ENCODE results near the gene DMRTA2.

Gene DMRTA2

DNA sequence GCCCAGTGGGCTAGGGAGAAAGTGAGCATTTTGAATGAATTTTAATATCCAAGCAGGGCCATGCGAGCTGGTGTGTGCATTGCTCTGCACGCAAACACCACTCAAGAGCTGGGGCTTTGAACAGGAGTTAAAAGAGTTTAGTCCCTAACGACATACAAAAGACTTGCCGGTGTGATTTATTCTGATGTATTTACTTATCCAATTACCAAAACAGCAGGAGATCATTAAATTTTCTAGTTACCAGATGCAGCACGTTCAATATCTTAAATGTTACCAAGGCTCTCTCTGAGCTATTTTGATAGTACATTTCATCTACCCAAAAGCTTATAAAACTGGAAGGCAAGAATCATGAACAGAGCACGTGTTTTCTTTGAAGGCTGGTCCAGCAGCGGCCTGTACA, 30.0 kb upstream of the DMRTA2 start:
- no peak overlapping the region for H3K4me2 ChIP-seq (ENCODE audit: low read length)
- H2AFZ ChIP-seq: no peak overlapping the region
- H3K4me1 ChIP-seq: no peaks in the 10 kb centered on the region
- no peaks in the 10 kb centered on the region for H3K9me3 ChIP-seq (ENCODE audit: control insufficient read depth, low read length)
- TF ChIP-seq, protein P1, sequence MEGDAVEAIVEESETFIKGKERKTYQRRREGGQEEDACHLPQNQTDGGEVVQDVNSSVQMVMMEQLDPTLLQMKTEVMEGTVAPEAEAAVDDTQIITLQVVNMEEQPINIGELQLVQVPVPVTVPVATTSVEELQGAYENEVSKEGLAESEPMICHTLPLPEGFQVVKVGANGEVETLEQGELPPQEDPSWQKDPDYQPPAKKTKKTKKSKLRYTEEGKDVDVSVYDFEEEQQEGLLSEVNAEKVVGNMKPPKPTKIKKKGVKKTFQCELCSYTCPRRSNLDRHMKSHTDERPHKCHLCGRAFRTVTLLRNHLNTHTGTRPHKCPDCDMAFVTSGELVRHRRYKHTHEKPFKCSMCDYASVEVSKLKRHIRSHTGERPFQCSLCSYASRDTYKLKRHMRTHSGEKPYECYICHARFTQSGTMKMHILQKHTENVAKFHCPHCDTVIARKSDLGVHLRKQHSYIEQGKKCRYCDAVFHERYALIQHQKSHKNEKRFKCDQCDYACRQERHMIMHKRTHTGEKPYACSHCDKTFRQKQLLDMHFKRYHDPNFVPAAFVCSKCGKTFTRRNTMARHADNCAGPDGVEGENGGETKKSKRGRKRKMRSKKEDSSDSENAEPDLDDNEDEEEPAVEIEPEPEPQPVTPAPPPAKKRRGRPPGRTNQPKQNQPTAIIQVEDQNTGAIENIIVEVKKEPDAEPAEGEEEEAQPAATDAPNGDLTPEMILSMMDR (IDR thresholded peaks at IDR 0.05): no peak
- H3K79me2 ChIP-seq: no peaks in the 10 kb centered on the region
- H3K27ac ChIP-seq: no peak overlapping the region
- H3K9ac ChIP-seq: no peak overlapping the region
- H3K27me3 ChIP-seq (ENCODE audit: control insufficient read depth, insufficient read depth, low read length): no peaks in the 10 kb centered on the region
- no peaks in the 10 kb centered on the region for H3K36me3 ChIP-seq (ENCODE audit: control insufficient read depth, insufficient read depth, low read length)
- H3K4me3 ChIP-seq (ENCODE audit: low read depth, low read length): no peak overlapping the region

DNA sequence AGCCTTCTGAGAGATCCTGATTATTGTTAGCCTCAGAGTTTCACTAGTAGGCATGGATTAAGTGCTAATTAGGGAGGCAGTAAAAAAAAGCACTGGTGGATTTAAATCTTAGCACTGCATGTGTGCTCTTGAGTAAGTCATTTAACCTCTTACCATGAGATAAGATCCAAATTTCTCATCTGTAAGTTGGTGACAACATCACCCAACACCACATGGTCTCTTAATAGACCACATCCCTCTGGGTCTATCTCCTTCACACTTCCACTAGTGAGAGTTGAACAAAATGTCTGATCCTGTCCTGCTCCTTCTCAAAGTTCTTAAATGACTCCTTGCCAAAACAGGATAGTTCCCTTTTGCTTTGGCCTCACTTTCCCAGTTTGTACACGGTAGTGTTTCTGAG, 29.5 kb upstream of the DMRTA2 start:
- no peaks in the 10 kb centered on the region for H3K79me2 ChIP-seq
- TF ChIP-seq, protein P1 (IDR thresholded peaks at IDR 0.05): no peak
- no peaks in the 10 kb centered on the region for H3K4me1 ChIP-seq
- H3K4me2 ChIP-seq (ENCODE audit: low read length): no peak overlapping the region
- no peak overlapping the region for H3K27ac ChIP-seq
- no peak overlapping the region for H3K4me3 ChIP-seq (ENCODE audit: low read depth, low read length)
- no peak overlapping the region for H3K9ac ChIP-seq
- H3K36me3 ChIP-seq (ENCODE audit: control insufficient read depth, insufficient read depth, low read length): no peaks in the 10 kb centered on the region
- no peaks in the 10 kb centered on the region for H3K27me3 ChIP-seq (ENCODE audit: control insufficient read depth, insufficient read depth, low read length)
- no peaks in the 10 kb centered on the region for H3K9me3 ChIP-seq (ENCODE audit: control insufficient read depth, low read length)
- H2AFZ ChIP-seq: no peak overlapping the region

DNA sequence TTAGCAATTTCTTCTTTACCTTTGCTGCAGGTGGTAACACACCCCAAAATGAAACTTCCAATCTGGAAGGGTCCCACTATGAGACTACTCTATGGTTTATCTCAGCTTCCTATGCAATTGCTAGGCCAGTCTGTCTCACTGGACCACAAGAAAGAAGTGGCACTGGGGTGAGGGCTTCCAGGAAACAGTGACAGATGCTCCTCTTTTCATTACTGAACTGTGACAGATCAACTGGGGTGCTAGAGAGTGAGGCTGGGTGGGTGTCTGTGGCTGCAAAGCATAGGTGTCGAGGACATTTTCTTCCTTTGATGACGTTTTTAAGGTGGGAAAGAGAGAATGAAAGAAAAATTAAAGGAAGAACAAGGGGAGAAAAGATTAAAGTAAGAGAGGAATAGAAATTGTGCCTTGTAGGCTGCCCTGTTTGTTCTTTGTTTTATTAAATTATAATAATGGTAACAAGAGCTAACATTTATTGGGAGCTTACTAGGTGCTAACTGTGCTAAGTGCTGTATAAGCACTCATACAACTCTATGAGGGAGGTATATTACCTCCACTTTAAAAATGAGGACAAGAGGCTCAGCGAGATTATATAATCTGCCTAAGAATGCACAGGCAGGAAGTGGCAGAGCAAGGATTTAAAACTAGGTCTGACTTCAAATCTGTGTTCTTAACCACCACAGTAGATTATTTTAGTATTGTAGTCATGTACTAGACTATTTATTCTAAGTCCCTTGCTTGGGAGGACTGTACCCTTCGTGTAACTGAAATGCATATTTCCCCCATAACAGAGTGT, 27.8 kb upstream of the DMRTA2 start:
- no peak overlapping the region for H3K27ac ChIP-seq
- no peaks in the 10 kb centered on the region for H3K79me2 ChIP-seq
- H3K9ac ChIP-seq: no peak overlapping the region
- H3K9me3 ChIP-seq (ENCODE audit: control insufficient read depth, low read length): no peaks in the 10 kb centered on the region
- H3K36me3 ChIP-seq (ENCODE audit: control insufficient read depth, insufficient read depth, low read length): no peaks in the 10 kb centered on the region
- H3K4me3 ChIP-seq (ENCODE audit: low read depth, low read length): no peak overlapping the region
- no peaks in the 10 kb centered on the region for H3K27me3 ChIP-seq (ENCODE audit: control insufficient read depth, insufficient read depth, low read length)
- no peak overlapping the region for H2AFZ ChIP-seq
- TF ChIP-seq, protein P1 (IDR thresholded peaks at IDR 0.05): no peak
- H3K4me1 ChIP-seq: no peaks in the 10 kb centered on the region
- H3K4me2 ChIP-seq (ENCODE audit: low read length): no peak overlapping the region

DNA sequence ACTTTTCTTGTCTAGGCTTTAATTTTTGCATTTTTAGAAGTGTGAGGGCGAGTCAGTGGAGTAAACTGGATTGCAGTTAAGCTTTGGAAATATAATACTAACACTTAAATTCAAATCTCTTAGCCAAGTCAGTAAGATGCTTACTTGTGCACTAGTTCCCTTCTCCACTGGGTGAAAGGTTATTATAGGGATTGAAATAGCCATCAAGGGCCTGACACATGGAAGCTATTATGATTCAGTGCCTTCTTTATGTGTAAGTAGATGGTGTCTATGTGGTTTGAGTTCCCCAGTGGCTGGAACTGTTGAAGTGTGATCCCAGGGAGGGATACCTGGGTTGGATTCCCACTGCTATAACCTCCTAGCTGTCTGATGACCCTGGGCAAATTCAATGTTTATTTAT, 24.7 kb upstream of the DMRTA2 start:
- no peaks in the 10 kb centered on the region for H3K36me3 ChIP-seq (ENCODE audit: control insufficient read depth, insufficient read depth, low read length)

More for the DNA sequence above, 24.7 kb upstream of the DMRTA2 start:
- no peaks in the 10 kb centered on the region for H3K4me1 ChIP-seq
- H3K27ac ChIP-seq: no peak overlapping the region
- no peaks in the 10 kb centered on the region for H3K79me2 ChIP-seq
- TF ChIP-seq, protein P1 (IDR thresholded peaks at IDR 0.05): no peak
- no peak overlapping the region for H3K4me3 ChIP-seq (ENCODE audit: low read depth, low read length)
- H2AFZ ChIP-seq: no peak overlapping the region
- H3K9me3 ChIP-seq (ENCODE audit: control insufficient read depth, low read length): no peaks in the 10 kb centered on the region
- no peak overlapping the region for H3K4me2 ChIP-seq (ENCODE audit: low read length)
- no peak overlapping the region for H3K9ac ChIP-seq
- H3K27me3 ChIP-seq (ENCODE audit: control insufficient read depth, insufficient read depth, low read length): no peaks in the 10 kb centered on the region
